GM12878 (cell line): ENCODE results near the gene STAT5B. TPM values are rescaled to one million over a fixed set of nuclear protein-coding genes. Genes with fewer than 3 reads are reported as not detected.

Experiments
- ATAC-seq: fragments of 200-7000 bp; cut with Tn5 transposase; 3 replicates; pipeline ENCODE4 v1.9.1; 2020; ENCODE audit warnings: mild to moderate bottlenecking, moderate library complexity
- BruUV-seq: library from RNA; stranded (reverse); fragments of 400-500 nt; replicated peaks from 2 replicates; lab custom pipeline; 2021; lab: Mats Ljungman, UMichigan
- CTCF ChIA-PET: fragments of 300-600 bp; sonication (Branson Sonifier 250); formaldehyde crosslinking; extraction: SDS; loops from one replicate; lab custom pipeline; 2021; ENCODE audit warnings: inconsistent platforms; lab: Yijun Ruan, JAX
- POLR2A ChIA-PET: fragments of 350-600 bp; formaldehyde crosslinking; extraction: SDS; loops from one replicate; lab custom pipeline; 2021; ENCODE audit warnings: inconsistent platforms; lab: Charles Lee
- RAD21 ChIA-PET: fragments of 300-600 bp; sonication (Branson Sonifier 250); formaldehyde crosslinking; loops from one replicate; lab custom pipeline; 2023; ENCODE audit warnings: antibody characterized with exemption; ENCODE audit not compliant: unreplicated experiment; lab: Charles Lee
- SMC1A ChIA-PET: fragments of 300-600 bp; sonication (Branson Sonifier 250); formaldehyde crosslinking; loops from one replicate; lab custom pipeline; 2023; ENCODE audit not compliant: unreplicated experiment, uncharacterized antibody; lab: Charles Lee
- DNase-seq: peaks from one replicate; pipeline ENCODE4 v3.0.0-alpha.2; 2011; ENCODE audit warnings: low read depth, low spot score
- FAIRE-seq: peaks from 3 replicates; lab custom pipeline; 2011; peaks lifted over from hg19 to GRCh38; lab: Jason Lieb, UNC
- H2AFZ ChIP-seq: 2 replicates; pipeline ENCODE4 v1.6.0; 2011; ENCODE audit warnings: low read depth, low read length, control low read depth; ENCODE audit not compliant: control insufficient read depth
- H3K27ac ChIP-seq: 2 replicates; pipeline ENCODE4 v1.5.1; 2011; ENCODE audit warnings: control low read depth; ENCODE audit not compliant: control insufficient read depth, insufficient read depth
- H3K27me3 ChIP-seq, 2 experiments: replicated peaks in 1 of 2; 2 replicates each; pipeline versions ENCODE4 v1.6.0 to v1.6.1; 2011; ENCODE audit warnings: low read length in 1 of 2; ENCODE audit not compliant: control insufficient read depth in 2 of 2, insufficient read depth in 2 of 2
- H3K36me3 ChIP-seq, 2 experiments: 2 replicates each; pipeline ENCODE4 v1.5.1; 2011; ENCODE audit warnings: low read length in 1 of 2; ENCODE audit not compliant: control insufficient read depth in 2 of 2, insufficient read depth in 2 of 2
- H3K4me1 ChIP-seq: 2 replicates; pipeline ENCODE4 v1.6.1; 2011; ENCODE audit warnings: mild to moderate bottlenecking, low read length, moderate library complexity, mixed read lengths; ENCODE audit not compliant: control insufficient read depth, insufficient read depth
- H3K4me2 ChIP-seq: 2 replicates; pipeline ENCODE4 v1.6.0; 2011; ENCODE audit warnings: control low read depth; ENCODE audit not compliant: control insufficient read depth, insufficient read depth
- H3K4me3 ChIP-seq: fragments of 200-600 bp; sonication (generic); 2 replicates; pipeline ENCODE4 v1.5.1; 2016
- H3K79me2 ChIP-seq: 2 replicates; pipeline ENCODE4 v1.6.0; 2011; ENCODE audit warnings: low read length; ENCODE audit not compliant: control insufficient read depth, insufficient read depth
- H3K9ac ChIP-seq: 2 replicates; pipeline ENCODE4 v1.8.0; 2011; ENCODE audit warnings: low read length, control low read depth, mixed read lengths; ENCODE audit not compliant: control insufficient read depth, insufficient read depth
- H3K9me3 ChIP-seq: replicated peaks from 3 replicates; pipeline ENCODE4 v1.5.1; 2011; ENCODE audit warnings: mild to moderate bottlenecking, low read length; ENCODE audit not compliant: control insufficient read depth, insufficient read depth
- H4K20me1 ChIP-seq: 2 replicates; pipeline ENCODE4 v1.6.0; 2011; ENCODE audit not compliant: control insufficient read depth, insufficient read depth
- CHD1 ChIP-seq: IDR thresholded peaks from 2 replicates; pipeline ENCODE4 v1.6.1; 2012; ENCODE audit warnings: low read depth, low read length, improper control_type of control experiment
- EZH2 ChIP-seq: IDR thresholded peaks from 2 replicates; pipeline ENCODE4 v1.6.1; 2012; ENCODE audit warnings: low read depth, mild to moderate bottlenecking, control low read depth, inconsistent platforms, low read length, borderline replicate concordance; ENCODE audit not compliant: control insufficient read depth
- FOXM1 ChIP-seq: IDR thresholded peaks from 2 replicates; pipeline ENCODE4 v1.6.1; 2012; ENCODE audit warnings: low read depth, mild to moderate bottlenecking, inconsistent platforms, low read length, moderate library complexity
- NFXL1 ChIP-seq: fragments of 450-650 bp; IDR thresholded peaks from 2 replicates; pipeline ENCODE4 v1.6.1; 2017; ENCODE audit warnings: antibody characterized with exemption, mild to moderate bottlenecking, borderline replicate concordance
- NRF1 ChIP-seq: conservative IDR thresholded peaks from 2 replicates; pipeline ENCODE4 v1.6.1; 2011; ENCODE audit warnings: mild to moderate bottlenecking, low read depth, low read length, improper control_type of control experiment
- SREBF2 ChIP-seq: IDR thresholded peaks from 2 replicates; pipeline ENCODE4 v1.6.1; 2012; ENCODE audit warnings: mild to moderate bottlenecking, low read length
- TAF1 ChIP-seq: IDR thresholded peaks from 2 replicates; pipeline ENCODE4 v1.6.1; 2011; ENCODE audit warnings: mild to moderate bottlenecking, low read depth, low read length, borderline replicate concordance
- WGBS: methylation state at CpG from one replicate; pipeline ENCODE4 v1.1.6; 2016; ENCODE audit warnings: low lambda C conversion rate; ENCODE audit not compliant: insufficient replicate concordance, insufficient coverage; ENCODE audit errors: missing lambda C conversion rate; 5-methylcytosine and 5-hydroxymethylcytosine counted together
- in situ Hi-C: fragments of 300-500 bp; cut with MboI; formaldehyde crosslinking; loops from 9 replicates; pipeline ENCODE4 v1.14.3; 2018; ENCODE audit warnings: mixed read lengths
- intact Hi-C: fragments of 100-400 bp; cut with micrococcal nuclease; formaldehyde crosslinking; loops from one replicate; pipeline ENCODE4 v1.14.2; 2022; ENCODE audit not compliant: unreplicated experiment
- polyA plus RNA-seq, 11 experiments: library from polyadenylated mRNA; depleted of rRNA in 4 of 11; unstranded in 6 of 11; stranded (reverse) in 5 of 11; fragments of >200 nt; fragmentation: Nextera tagmentation in 4 of 11; fragmentation: Illumina TruSeq in 1 of 11; extraction: Ambion mirVana in 4 of 11; extraction: Trizol in 1 of 11; gene quantifications; 1 replicate in 1 of 11; 2 replicates in 10 of 11; pipeline versions ENCODE4 v1.2.1 to v1.2.3, GENCODE V29; 2011 to 2016; ENCODE audit warnings: inconsistent platforms in 2 of 11, missing spikeins in 2 of 11, low read depth in 1 of 11
- total RNA-seq, 4 experiments: library from RNA; depleted of rRNA in 3 of 4; stranded (reverse); fragments of >200 nt in 3 of 4; fragmentation: Illumina TruSeq in 1 of 4; extraction: Trizol in 1 of 4; gene quantifications; 2 replicates each; pipeline versions ENCODE4 v1.2.1 to v1.2.3, GENCODE V29; 2013 to 2021
- TF ChIP-seq, protein P1 (sequence below): fragments of 450-650 bp; IDR thresholded peaks from 2 replicates; pipeline ENCODE4 v1.6.1; 2017; ENCODE audit warnings: mild to moderate bottlenecking, low read depth, inconsistent platforms; ENCODE audit not compliant: poor library complexity, severe bottlenecking
- TF ChIP-seq, protein P2 (sequence below): IDR thresholded peaks from 2 replicates; pipeline ENCODE4 v1.6.1; 2012; ENCODE audit warnings: low read depth, low read length, improper control_type of control experiment
- TF ChIP-seq, protein P3 (sequence below): fragments of 450-650 bp; IDR thresholded peaks from 2 replicates; pipeline ENCODE4 v1.6.1; 2017; ENCODE audit warnings: antibody characterized with exemption, mild to moderate bottlenecking, moderate library complexity
- TF ChIP-seq, protein P4 (sequence below): fragments of 450-650 bp; IDR thresholded peaks from 2 replicates; pipeline ENCODE4 v1.6.1; 2016; ENCODE audit warnings: mild to moderate bottlenecking, moderate library complexity, borderline replicate concordance
- TF ChIP-seq, protein P5 (sequence below): fragments of 450-650 bp; IDR thresholded peaks from 2 replicates; pipeline ENCODE4 v1.6.1; 2014; ENCODE audit warnings: mild to moderate bottlenecking

The STAT5B gene
- total and polyA plus RNA-seq, 10 of the 15 experiments (the other 5 are each of a cell fraction or from before 2014, with no cell fraction given) = 11.0 to 69.6 (median 46.7) TPM

- no peaks in the 10 kb centered on the region for H3K36me3 ChIP-seq
- no peak for FAIRE-seq
- no peaks in the 10 kb centered on the region for H3K27me3 ChIP-seq
- RAD21 ChIA-PET = interaction anchor here (0.5 to 2.5 kb wide), 2 partner anchors 9 to 38 kb away, joined by 3 to 9 read pairs; partner anchors contain the start of gene GHDC
- SMC1A ChIA-PET = interaction anchor here (0.6 to 2.2 kb wide), 3 partner anchors 8 to 221 kb away, joined by 3 to 13 read pairs (median 5); partner anchors contain the start of gene GHDC
- CTCF ChIA-PET = interaction anchor here (0.8 to 3.7 kb wide), 10 partner anchors 9 to 223 kb away, joined by 3 to 17 read pairs (median 4); partner anchors contain the start of gene GHDC
- intact Hi-C loops (loop anchor here (10.0 kb wide), 1 partner anchor 219 kb away; no protein-coding TSS in a partner anchor), in situ Hi-C loops (no loop called here)
- no peaks in the 10 kb centered on the region for H3K9me3 ChIP-seq
- no peak overlapping the region for H2AFZ ChIP-seq
- H3K9ac ChIP-seq = no peak overlapping the region
- no peak for DNase-seq
- H3K79me2 ChIP-seq = no peaks in the 10 kb centered on the region
- no TSS peak for BruUV-seq
- H3K27ac ChIP-seq = no peak overlapping the region
- POLR2A ChIA-PET = no interaction called here
- ATAC-seq = no peak
- H3K4me1 ChIP-seq = peaks cover 19% of the 10 kb centered on the region
- H4K20me1 ChIP-seq = no peaks in the 10 kb centered on the region
- 92% methylated on average over 7 of the region's 7 CpGs for WGBS
- H3K4me2 ChIP-seq = no peak overlapping the region
- H3K4me3 ChIP-seq = no peak overlapping the region
- no peak for TF ChIP-seq NFXL1
- no peak for TF ChIP-seq NRF1
- no peak for TF ChIP-seq FOXM1
- no peak for TF ChIP-seq TAF1
- TF ChIP-seq, protein P1, sequence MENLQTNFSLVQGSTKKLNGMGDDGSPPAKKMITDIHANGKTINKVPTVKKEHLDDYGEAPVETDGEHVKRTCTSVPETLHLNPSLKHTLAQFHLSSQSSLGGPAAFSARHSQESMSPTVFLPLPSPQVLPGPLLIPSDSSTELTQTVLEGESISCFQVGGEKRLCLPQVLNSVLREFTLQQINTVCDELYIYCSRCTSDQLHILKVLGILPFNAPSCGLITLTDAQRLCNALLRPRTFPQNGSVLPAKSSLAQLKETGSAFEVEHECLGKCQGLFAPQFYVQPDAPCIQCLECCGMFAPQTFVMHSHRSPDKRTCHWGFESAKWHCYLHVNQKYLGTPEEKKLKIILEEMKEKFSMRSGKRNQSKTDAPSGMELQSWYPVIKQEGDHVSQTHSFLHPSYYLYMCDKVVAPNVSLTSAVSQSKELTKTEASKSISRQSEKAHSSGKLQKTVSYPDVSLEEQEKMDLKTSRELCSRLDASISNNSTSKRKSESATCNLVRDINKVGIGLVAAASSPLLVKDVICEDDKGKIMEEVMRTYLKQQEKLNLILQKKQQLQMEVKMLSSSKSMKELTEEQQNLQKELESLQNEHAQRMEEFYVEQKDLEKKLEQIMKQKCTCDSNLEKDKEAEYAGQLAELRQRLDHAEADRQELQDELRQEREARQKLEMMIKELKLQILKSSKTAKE = no peak
- TF ChIP-seq, protein P2, sequence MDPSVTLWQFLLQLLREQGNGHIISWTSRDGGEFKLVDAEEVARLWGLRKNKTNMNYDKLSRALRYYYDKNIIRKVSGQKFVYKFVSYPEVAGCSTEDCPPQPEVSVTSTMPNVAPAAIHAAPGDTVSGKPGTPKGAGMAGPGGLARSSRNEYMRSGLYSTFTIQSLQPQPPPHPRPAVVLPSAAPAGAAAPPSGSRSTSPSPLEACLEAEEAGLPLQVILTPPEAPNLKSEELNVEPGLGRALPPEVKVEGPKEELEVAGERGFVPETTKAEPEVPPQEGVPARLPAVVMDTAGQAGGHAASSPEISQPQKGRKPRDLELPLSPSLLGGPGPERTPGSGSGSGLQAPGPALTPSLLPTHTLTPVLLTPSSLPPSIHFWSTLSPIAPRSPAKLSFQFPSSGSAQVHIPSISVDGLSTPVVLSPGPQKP = no peak
- no peak for TF ChIP-seq SREBF2
- TF ChIP-seq, protein P3, sequence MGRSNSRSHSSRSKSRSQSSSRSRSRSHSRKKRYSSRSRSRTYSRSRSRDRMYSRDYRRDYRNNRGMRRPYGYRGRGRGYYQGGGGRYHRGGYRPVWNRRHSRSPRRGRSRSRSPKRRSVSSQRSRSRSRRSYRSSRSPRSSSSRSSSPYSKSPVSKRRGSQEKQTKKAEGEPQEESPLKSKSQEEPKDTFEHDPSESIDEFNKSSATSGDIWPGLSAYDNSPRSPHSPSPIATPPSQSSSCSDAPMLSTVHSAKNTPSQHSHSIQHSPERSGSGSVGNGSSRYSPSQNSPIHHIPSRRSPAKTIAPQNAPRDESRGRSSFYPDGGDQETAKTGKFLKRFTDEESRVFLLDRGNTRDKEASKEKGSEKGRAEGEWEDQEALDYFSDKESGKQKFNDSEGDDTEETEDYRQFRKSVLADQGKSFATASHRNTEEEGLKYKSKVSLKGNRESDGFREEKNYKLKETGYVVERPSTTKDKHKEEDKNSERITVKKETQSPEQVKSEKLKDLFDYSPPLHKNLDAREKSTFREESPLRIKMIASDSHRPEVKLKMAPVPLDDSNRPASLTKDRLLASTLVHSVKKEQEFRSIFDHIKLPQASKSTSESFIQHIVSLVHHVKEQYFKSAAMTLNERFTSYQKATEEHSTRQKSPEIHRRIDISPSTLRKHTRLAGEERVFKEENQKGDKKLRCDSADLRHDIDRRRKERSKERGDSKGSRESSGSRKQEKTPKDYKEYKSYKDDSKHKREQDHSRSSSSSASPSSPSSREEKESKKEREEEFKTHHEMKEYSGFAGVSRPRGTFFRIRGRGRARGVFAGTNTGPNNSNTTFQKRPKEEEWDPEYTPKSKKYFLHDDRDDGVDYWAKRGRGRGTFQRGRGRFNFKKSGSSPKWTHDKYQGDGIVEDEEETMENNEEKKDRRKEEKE = no peak
- TF ChIP-seq, protein P4, sequence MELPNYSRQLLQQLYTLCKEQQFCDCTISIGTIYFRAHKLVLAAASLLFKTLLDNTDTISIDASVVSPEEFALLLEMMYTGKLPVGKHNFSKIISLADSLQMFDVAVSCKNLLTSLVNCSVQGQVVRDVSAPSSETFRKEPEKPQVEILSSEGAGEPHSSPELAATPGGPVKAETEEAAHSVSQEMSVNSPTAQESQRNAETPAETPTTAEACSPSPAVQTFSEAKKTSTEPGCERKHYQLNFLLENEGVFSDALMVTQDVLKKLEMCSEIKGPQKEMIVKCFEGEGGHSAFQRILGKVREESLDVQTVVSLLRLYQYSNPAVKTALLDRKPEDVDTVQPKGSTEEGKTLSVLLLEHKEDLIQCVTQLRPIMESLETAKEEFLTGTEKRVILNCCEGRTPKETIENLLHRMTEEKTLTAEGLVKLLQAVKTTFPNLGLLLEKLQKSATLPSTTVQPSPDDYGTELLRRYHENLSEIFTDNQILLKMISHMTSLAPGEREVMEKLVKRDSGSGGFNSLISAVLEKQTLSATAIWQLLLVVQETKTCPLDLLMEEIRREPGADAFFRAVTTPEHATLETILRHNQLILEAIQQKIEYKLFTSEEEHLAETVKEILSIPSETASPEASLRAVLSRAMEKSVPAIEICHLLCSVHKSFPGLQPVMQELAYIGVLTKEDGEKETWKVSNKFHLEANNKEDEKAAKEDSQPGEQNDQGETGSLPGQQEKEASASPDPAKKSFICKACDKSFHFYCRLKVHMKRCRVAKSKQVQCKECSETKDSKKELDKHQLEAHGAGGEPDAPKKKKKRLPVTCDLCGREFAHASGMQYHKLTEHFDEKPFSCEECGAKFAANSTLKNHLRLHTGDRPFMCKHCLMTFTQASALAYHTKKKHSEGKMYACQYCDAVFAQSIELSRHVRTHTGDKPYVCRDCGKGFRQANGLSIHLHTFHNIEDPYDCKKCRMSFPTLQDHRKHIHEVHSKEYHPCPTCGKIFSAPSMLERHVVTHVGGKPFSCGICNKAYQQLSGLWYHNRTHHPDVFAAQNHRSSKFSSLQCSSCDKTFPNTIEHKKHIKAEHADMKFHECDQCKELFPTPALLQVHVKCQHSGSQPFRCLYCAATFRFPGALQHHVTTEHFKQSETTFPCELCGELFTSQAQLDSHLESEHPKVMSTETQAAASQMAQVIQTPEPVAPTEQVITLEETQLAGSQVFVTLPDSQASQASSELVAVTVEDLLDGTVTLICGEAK = no peak
- TF ChIP-seq, protein P5, sequence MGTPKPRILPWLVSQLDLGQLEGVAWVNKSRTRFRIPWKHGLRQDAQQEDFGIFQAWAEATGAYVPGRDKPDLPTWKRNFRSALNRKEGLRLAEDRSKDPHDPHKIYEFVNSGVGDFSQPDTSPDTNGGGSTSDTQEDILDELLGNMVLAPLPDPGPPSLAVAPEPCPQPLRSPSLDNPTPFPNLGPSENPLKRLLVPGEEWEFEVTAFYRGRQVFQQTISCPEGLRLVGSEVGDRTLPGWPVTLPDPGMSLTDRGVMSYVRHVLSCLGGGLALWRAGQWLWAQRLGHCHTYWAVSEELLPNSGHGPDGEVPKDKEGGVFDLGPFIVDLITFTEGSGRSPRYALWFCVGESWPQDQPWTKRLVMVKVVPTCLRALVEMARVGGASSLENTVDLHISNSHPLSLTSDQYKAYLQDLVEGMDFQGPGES = no peak
- TF ChIP-seq CHD1 = no peak
- no peak for TF ChIP-seq EZH2
These were observed 90.6 kb downstream of the STAT5B start for GRCh38 chr17:42185621-42185930.
